H1 (cell line): Measurements from ENCODE around the gene NFIA. TPM values are rescaled to one million over a fixed set of nuclear protein-coding genes. Genes with fewer than 3 reads are reported as not detected.

Experiments
- CTCF ChIA-PET: fragments of 300-600 bp; sonication (Branson Sonifier 250); formaldehyde crosslinking; loops from one replicate; lab custom pipeline; 2021; ENCODE audit not compliant: partially characterized antibody; lab: Charles Lee
- POLR2A ChIA-PET: fragments of 300-600 bp; sonication (Branson Sonifier 250); formaldehyde crosslinking; loops from one replicate; lab custom pipeline; 2021; ENCODE audit warnings: inconsistent platforms; ENCODE audit not compliant: partially characterized antibody; lab: Charles Lee
- DNase-seq, 2 experiments: peaks; one replicate each; pipeline versions ENCODE4 v3.0.0 to v3.0.0-alpha.2; 2010 to 2022; ENCODE audit warnings: low spot score in 2 of 2, low read depth in 1 of 2, mixed read lengths in 1 of 2
- FAIRE-seq: peaks from 2 replicates; lab custom pipeline; 2011; peaks lifted over from hg19 to GRCh38; lab: Jason Lieb, UNC
- H2AFZ ChIP-seq: 2 replicates; pipeline ENCODE4 v1.8.1; 2012; ENCODE audit warnings: low read length, inconsistent platforms
- H2AK5ac ChIP-seq: 2 replicates; pipeline ENCODE4 v1.6.1; 2013; ENCODE audit warnings: low read depth, low read length
- H2BK120ac ChIP-seq: replicated peaks from 2 replicates; pipeline ENCODE3; 2013; ENCODE audit warnings: low read depth, low read length, inconsistent platforms
- H2BK12ac ChIP-seq: 2 replicates; pipeline ENCODE4 v1.6.1; 2013; ENCODE audit warnings: low read depth, low read length
- H2BK15ac ChIP-seq: 2 replicates; pipeline ENCODE4 v1.6.1; 2013; ENCODE audit warnings: low read length
- H2BK20ac ChIP-seq: 2 replicates; pipeline ENCODE4 v1.6.1; 2013; ENCODE audit warnings: low read length
- H2BK5ac ChIP-seq: 2 replicates; pipeline ENCODE4 v1.6.1; 2013; ENCODE audit warnings: low read depth, low read length
- H3K14ac ChIP-seq: 2 replicates; pipeline ENCODE4 v1.6.1; 2013; ENCODE audit warnings: inconsistent platforms; ENCODE audit not compliant: insufficient read length
- H3K18ac ChIP-seq: 2 replicates; pipeline ENCODE4 v1.6.1; 2013; ENCODE audit warnings: low read length; ENCODE audit errors: extremely low read depth
- H3K23ac ChIP-seq: 2 replicates; pipeline ENCODE4 v1.6.1; 2013; ENCODE audit warnings: inconsistent platforms; ENCODE audit not compliant: insufficient read length
- H3K23me2 ChIP-seq: 2 replicates; pipeline ENCODE4 v1.6.1; 2013; ENCODE audit warnings: low read depth, low read length
- H3K27ac ChIP-seq: 2 replicates; pipeline ENCODE4 v1.6.1; 2011; ENCODE audit warnings: low read depth, low read length, inconsistent platforms
- H3K27me3 ChIP-seq, 4 experiments: replicated peaks in 1 of 4; 1 replicate in 1 of 4; 2 replicates in 3 of 4; pipeline versions ENCODE4 v1.6.1 to v1.8.1; 2011 to 2013; ENCODE audit warnings: low read length in 3 of 4, mild to moderate bottlenecking in 3 of 4, inconsistent platforms in 2 of 4, mixed read lengths in 2 of 4, moderate library complexity in 1 of 4; ENCODE audit not compliant: control insufficient read depth in 3 of 4, insufficient read depth in 3 of 4; ENCODE audit errors: extremely low read depth in 1 of 4
- H3K36me3 ChIP-seq, 4 experiments: 2 replicates each; pipeline versions ENCODE4 v1.6.1 to v1.8.1; 2011 to 2013; ENCODE audit warnings: mild to moderate bottlenecking in 4 of 4, low read length in 3 of 4, moderate library complexity in 2 of 4, control low read depth in 1 of 4, inconsistent platforms in 1 of 4; ENCODE audit not compliant: insufficient read depth in 4 of 4, control insufficient read depth in 2 of 4
- H3K4ac ChIP-seq: replicated peaks from 2 replicates; pipeline ENCODE3; 2013; ENCODE audit warnings: low read length, low read depth, mixed read lengths, inconsistent platforms; ENCODE audit not compliant: insufficient read length
- H3K4me1 ChIP-seq, 4 experiments: replicated peaks in 1 of 4; 1 replicate in 1 of 4; 2 replicates in 3 of 4; pipeline versions ENCODE4 v1.6.1 to v1.8.1; 2011 to 2013; ENCODE audit warnings: low read length in 3 of 4, inconsistent platforms in 2 of 4, mixed read lengths in 1 of 4; ENCODE audit not compliant: insufficient read depth in 4 of 4, control insufficient read depth in 3 of 4
- H3K4me2 ChIP-seq, 2 experiments: 2 replicates each; pipeline versions ENCODE4 v1.6.1 to v1.8.1; 2011 to 2013; ENCODE audit warnings: low read depth in 2 of 2, low read length in 2 of 2, control low read depth in 1 of 2, inconsistent platforms in 1 of 2, mild to moderate bottlenecking in 1 of 2; ENCODE audit not compliant: insufficient read depth in 1 of 2
- H3K4me3 ChIP-seq, 4 experiments: fragments of 200-600, 300-600 bp in 1 of 4; sonication (generic), shearing (Covaris generic), sonication (Bioruptor Twin) in 1 of 4; 2 replicates each; pipeline versions ENCODE4 v1.5.1 to v1.8.1; 2011 to 2016; ENCODE audit warnings: low read length in 4 of 4, low read depth in 3 of 4, control low read depth in 2 of 4, inconsistent platforms in 2 of 4, mild to moderate bottlenecking in 2 of 4, mixed read lengths in 1 of 4, moderate library complexity in 1 of 4; ENCODE audit not compliant: insufficient read depth in 2 of 4; ENCODE audit errors: extremely low read depth in 1 of 4
- H3K56ac ChIP-seq: replicated peaks from 2 replicates; pipeline ENCODE3; 2013; ENCODE audit warnings: low read depth, mild to moderate bottlenecking, mixed read lengths, low read length, inconsistent platforms; ENCODE audit not compliant: insufficient read length
- H3K79me1 ChIP-seq: 2 replicates; pipeline ENCODE4 v1.6.1; 2013; ENCODE audit warnings: low read depth, low read length, control low read depth
- H3K79me2 ChIP-seq, 2 experiments: 2 replicates each; pipeline versions ENCODE4 v1.6.1 to v1.8.1; 2012 to 2013; ENCODE audit warnings: low read length in 2 of 2, mild to moderate bottlenecking in 2 of 2, inconsistent platforms in 1 of 2; ENCODE audit not compliant: insufficient read depth in 2 of 2, control insufficient read depth in 1 of 2
- H3K9ac ChIP-seq, 4 experiments: replicated peaks in 1 of 4; 1 replicate in 1 of 4; 2 replicates in 3 of 4; pipeline versions ENCODE4 v1.6.1 to v1.8.1; 2011 to 2013; ENCODE audit warnings: low read depth in 3 of 4, low read length in 3 of 4, control low read depth in 2 of 4, mild to moderate bottlenecking in 2 of 4, moderate library complexity in 2 of 4, inconsistent platforms in 1 of 4; ENCODE audit errors: extremely low read depth in 1 of 4
- H3K9me3 ChIP-seq, 2 experiments: 2 replicates each; pipeline versions ENCODE4 v1.6.1 to v1.8.1; 2012 to 2013; ENCODE audit warnings: mild to moderate bottlenecking in 2 of 2, moderate library complexity in 2 of 2, control low read depth in 1 of 2, inconsistent platforms in 1 of 2, low read depth in 1 of 2, low read length in 1 of 2, mixed read lengths in 1 of 2; ENCODE audit not compliant: insufficient read depth in 2 of 2
- H4K20me1 ChIP-seq, 2 experiments: replicated peaks in 1 of 2; 2 replicates each; pipeline versions ENCODE3 to v1.8.1; 2011 to 2013; ENCODE audit warnings: inconsistent platforms in 2 of 2, low read length in 2 of 2, mild to moderate bottlenecking in 1 of 2; ENCODE audit not compliant: insufficient read depth in 2 of 2, control insufficient read depth in 1 of 2
- H4K5ac ChIP-seq: 2 replicates; pipeline ENCODE4 v1.6.1; 2013; ENCODE audit warnings: low read length, low read depth, mixed read lengths, inconsistent platforms; ENCODE audit not compliant: insufficient read length
- H4K8ac ChIP-seq: 2 replicates; pipeline ENCODE4 v1.8.0; 2013; ENCODE audit warnings: mild to moderate bottlenecking, moderate library complexity, low read length, inconsistent platforms; ENCODE audit not compliant: insufficient read depth; ENCODE audit errors: extremely low read depth
- H4K91ac ChIP-seq: replicated peaks from 2 replicates; pipeline ENCODE3; 2013; ENCODE audit warnings: low read length, mixed read lengths, inconsistent platforms; ENCODE audit not compliant: insufficient read length
- E2F6 ChIP-seq: IDR thresholded peaks from 2 replicates; pipeline ENCODE4 v1.6.1; 2012; ENCODE audit warnings: inconsistent platforms
- SAP30 ChIP-seq: fragments of 300-600 bp; sonication (generic); IDR thresholded peaks from 2 replicates; pipeline ENCODE4 v1.7.1; 2012; ENCODE audit warnings: low read length, moderate library complexity, mild to moderate bottlenecking, inconsistent platforms; ENCODE audit not compliant: insufficient read depth, insufficient replicate concordance
- TBP ChIP-seq: IDR thresholded peaks from 2 replicates; pipeline ENCODE4 v1.6.1; 2011; ENCODE audit warnings: low read depth, low read length, improper control_type of control experiment
- WGBS, 2 experiments: shearing (Covaris generic) in 1 of 2; methylation state at CpG; one replicate each; pipeline versions ENCODE4 v1.1.6 to v1.1.7; 2013 to 2015; ENCODE audit warnings: low lambda C conversion rate in 2 of 2, mixed read lengths in 2 of 2, inconsistent platforms in 1 of 2, low coverage in 1 of 2, missing lambda C conversion rate in 1 of 2; ENCODE audit not compliant: insufficient replicate concordance in 2 of 2, insufficient coverage in 1 of 2, insufficient read length in 1 of 2; ENCODE audit errors: extremely low coverage in 1 of 2, missing lambda C conversion rate in 1 of 2; 5-methylcytosine and 5-hydroxymethylcytosine counted together
- polyA plus RNA-seq, 7 experiments: library from polyadenylated mRNA; depleted of rRNA in 3 of 7; stranded (reverse) in 5 of 7; unstranded in 2 of 7; fragments of >200 nt in 5 of 7; fragments of 200-250 nt in 2 of 7; gene quantifications; 1 replicate in 5 of 7; 2 replicates in 1 of 7; 4 replicates in 1 of 7; pipeline versions ENCODE4 v1.2.1 to v1.2.3, GENCODE V29; 2011 to 2013; ENCODE audit warnings: missing spikeins in 2 of 7, mixed read lengths in 2 of 7
- total RNA-seq: library from RNA; stranded (reverse); fragmentation: NEBNext Ultra II Directional; extraction: Animal tissue kit (Norgen Biotek cat#: 25700); gene quantifications from 2 replicates; pipeline ENCODE4 v1.2.1, GENCODE V29; 2021
- TF ChIP-seq, protein P1 (sequence below): IDR thresholded peaks from 2 replicates; pipeline ENCODE4 v1.6.1; 2012; ENCODE audit warnings: low read length, inconsistent platforms

Gene NFIA
- total and polyA plus RNA-seq, 2 of the 8 experiments (the other 6 are each of a cell fraction or from before 2014, with no cell fraction given) = 1.8 to 2.3 TPM

GRCh38 chr1:61379693-61380092 lies 297.3 kb downstream of the NFIA start:
- H3K23me2 ChIP-seq = no peaks in the 10 kb centered on the region
- no peak overlapping the region for H2AFZ ChIP-seq
- H3K9ac ChIP-seq = no peak overlapping the region
- no peaks in the 10 kb centered on the region for H3K4me1 ChIP-seq
- no peak overlapping the region for H2BK120ac ChIP-seq
- H2BK12ac ChIP-seq = no peak overlapping the region
- H4K8ac ChIP-seq = no peak overlapping the region
- no peak for TF ChIP-seq E2F6
- TF ChIP-seq, protein P1, sequence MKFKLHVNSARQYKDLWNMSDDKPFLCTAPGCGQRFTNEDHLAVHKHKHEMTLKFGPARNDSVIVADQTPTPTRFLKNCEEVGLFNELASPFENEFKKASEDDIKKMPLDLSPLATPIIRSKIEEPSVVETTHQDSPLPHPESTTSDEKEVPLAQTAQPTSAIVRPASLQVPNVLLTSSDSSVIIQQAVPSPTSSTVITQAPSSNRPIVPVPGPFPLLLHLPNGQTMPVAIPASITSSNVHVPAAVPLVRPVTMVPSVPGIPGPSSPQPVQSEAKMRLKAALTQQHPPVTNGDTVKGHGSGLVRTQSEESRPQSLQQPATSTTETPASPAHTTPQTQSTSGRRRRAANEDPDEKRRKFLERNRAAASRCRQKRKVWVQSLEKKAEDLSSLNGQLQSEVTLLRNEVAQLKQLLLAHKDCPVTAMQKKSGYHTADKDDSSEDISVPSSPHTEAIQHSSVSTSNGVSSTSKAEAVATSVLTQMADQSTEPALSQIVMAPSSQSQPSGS = no peak
- TF ChIP-seq TBP = no peak
- no peak for TF ChIP-seq SAP30
- H2BK20ac ChIP-seq = no peak overlapping the region
- H3K27me3 ChIP-seq = no peaks in the 10 kb centered on the region
- no peaks in the 10 kb centered on the region for H3K79me1 ChIP-seq
- H3K18ac ChIP-seq = no peak overlapping the region
- H3K23ac ChIP-seq = no peak overlapping the region
- FAIRE-seq = no peak
- no peaks in the 10 kb centered on the region for H3K9me3 ChIP-seq
- no peaks in the 10 kb centered on the region for H4K20me1 ChIP-seq
- no peak overlapping the region for H3K56ac ChIP-seq
- H2BK5ac ChIP-seq = no peak overlapping the region
- no peak overlapping the region for H3K4me2 ChIP-seq
- POLR2A ChIA-PET = no interaction called here
- WGBS, 2 experiments = 82% methylated on average over 2 of the region's 2 CpGs; no CpG with 5 or more reads in 1 of the 2 experiments
- H3K4ac ChIP-seq = no peak overlapping the region
- no peak overlapping the region for H4K5ac ChIP-seq
- no peak overlapping the region for H3K14ac ChIP-seq
- no peak overlapping the region for H2BK15ac ChIP-seq
- no peak for DNase-seq
- H4K91ac ChIP-seq = no peak overlapping the region
- H3K4me3 ChIP-seq = no peak overlapping the region
- no peak overlapping the region for H3K27ac ChIP-seq
- CTCF ChIA-PET = interaction anchor here (1.6 kb wide), 1 partner anchor 16 kb away, joined by 3 read pairs; no protein-coding TSS in a partner anchor
- no peaks in the 10 kb centered on the region for H3K79me2 ChIP-seq
- no peaks in the 10 kb centered on the region for H3K36me3 ChIP-seq
- no peak overlapping the region for H2AK5ac ChIP-seq
